Loucy (cell line): Measurements from ENCODE around the gene TEDC2.

Experiments
- EZH2phosphoT487 ChIP-seq: fragments of 200-600 bp; IDR thresholded peaks from 2 replicates; pipeline ENCODE4 v1.6.1; 2018; ENCODE audit warnings: antibody characterized with exemption, mild to moderate bottlenecking, moderate library complexity, borderline replicate concordance
- TF ChIP-seq, protein P1 (sequence below): fragments of 200-600 bp; sonication (generic); conservative IDR thresholded peaks from 2 replicates; pipeline ENCODE4 v1.5.1; 2014; ENCODE audit warnings: mild to moderate bottlenecking, antibody characterized with exemption, low read length

DNA sequence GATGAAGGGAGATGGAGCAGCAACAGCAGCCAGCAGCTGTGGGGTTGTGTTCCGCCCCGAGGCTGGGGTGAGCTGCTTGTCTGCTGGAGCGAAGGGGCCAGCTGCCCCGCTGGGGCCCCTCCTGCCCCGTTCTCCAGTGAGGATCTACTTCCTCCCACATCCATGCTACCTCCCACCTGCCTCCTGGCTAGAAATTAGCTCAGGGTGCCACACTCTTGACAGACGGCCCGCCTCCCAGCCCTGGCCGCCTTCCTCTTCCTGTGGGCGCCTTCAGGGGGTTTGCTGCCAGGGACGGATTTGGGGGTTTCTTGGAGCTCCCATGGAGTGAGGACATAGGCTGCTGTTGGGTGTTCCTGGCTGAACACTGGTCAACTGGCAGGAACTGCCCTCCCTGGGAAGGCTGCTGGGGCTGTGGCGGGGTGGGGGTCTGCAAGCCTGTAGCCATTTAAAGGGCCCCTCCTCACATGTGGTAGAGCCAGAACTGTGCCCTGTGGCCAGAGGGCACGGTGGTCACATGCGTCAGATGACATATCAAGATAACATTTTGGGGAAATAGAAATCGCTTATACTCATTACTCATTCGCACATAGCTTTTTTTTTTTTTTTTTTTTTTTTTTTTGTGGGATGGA, 28.1 kb downstream of the TEDC2 start:
- TF ChIP-seq, protein P1, sequence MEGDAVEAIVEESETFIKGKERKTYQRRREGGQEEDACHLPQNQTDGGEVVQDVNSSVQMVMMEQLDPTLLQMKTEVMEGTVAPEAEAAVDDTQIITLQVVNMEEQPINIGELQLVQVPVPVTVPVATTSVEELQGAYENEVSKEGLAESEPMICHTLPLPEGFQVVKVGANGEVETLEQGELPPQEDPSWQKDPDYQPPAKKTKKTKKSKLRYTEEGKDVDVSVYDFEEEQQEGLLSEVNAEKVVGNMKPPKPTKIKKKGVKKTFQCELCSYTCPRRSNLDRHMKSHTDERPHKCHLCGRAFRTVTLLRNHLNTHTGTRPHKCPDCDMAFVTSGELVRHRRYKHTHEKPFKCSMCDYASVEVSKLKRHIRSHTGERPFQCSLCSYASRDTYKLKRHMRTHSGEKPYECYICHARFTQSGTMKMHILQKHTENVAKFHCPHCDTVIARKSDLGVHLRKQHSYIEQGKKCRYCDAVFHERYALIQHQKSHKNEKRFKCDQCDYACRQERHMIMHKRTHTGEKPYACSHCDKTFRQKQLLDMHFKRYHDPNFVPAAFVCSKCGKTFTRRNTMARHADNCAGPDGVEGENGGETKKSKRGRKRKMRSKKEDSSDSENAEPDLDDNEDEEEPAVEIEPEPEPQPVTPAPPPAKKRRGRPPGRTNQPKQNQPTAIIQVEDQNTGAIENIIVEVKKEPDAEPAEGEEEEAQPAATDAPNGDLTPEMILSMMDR = no peak
- TF ChIP-seq EZH2phosphoT487 = no peak
